SK-N-SH (cell line): ENCODE results near the gene TSHZ2. TPM values are rescaled to one million over a fixed set of nuclear protein-coding genes. Genes with fewer than 3 reads are reported as not detected.

ENCODE experiments used
- CTCF ChIA-PET: fragments of 300-600, 350-600 bp; formaldehyde crosslinking; extraction: SDS; loops from one replicate; lab custom pipeline; 2021; lab: Yijun Ruan, JAX
- POLR2A ChIA-PET: fragments of 350-600 bp; sonication (Branson Sonifier 250); formaldehyde crosslinking; extraction: SDS; loops from one replicate; lab custom pipeline; 2020; ENCODE audit warnings: antibody characterized with exemption, inconsistent platforms; lab: Yijun Ruan, JAX
- DNase-seq: peaks from one replicate; pipeline ENCODE4 v3.0.0; 2012
- H2AFZ ChIP-seq: fragments of 200-600 bp; sonication (generic); 2 replicates; pipeline ENCODE4 v1.8.1; 2016; ENCODE audit warnings: antibody characterized with exemption, mild to moderate bottlenecking, low read depth
- H3F3A ChIP-seq: fragments of 200-600 bp; sonication (generic); replicated peaks from 2 replicates; pipeline ENCODE3; 2016; ENCODE audit warnings: antibody characterized with exemption, mild to moderate bottlenecking; ENCODE audit not compliant: insufficient read depth
- H3K27ac ChIP-seq, 2 experiments: fragments of 200-500 bp in 1 of 2; fragments of 200-600 bp in 1 of 2; sonication (Bioruptor generic) in 1 of 2; sonication (generic), shearing (Covaris generic) in 1 of 2; 2 replicates each; pipeline versions ENCODE4 v1.5.1 to v1.6.1; 2014 to 2016; ENCODE audit warnings: low read depth in 2 of 2, inconsistent platforms in 1 of 2, low read length in 1 of 2, mild to moderate bottlenecking in 1 of 2, mixed read lengths in 1 of 2
- H3K27me3 ChIP-seq: fragments of 200-600 bp; sonication (generic), shearing (Covaris generic); 2 replicates; pipeline ENCODE4 v1.6.1; 2016; ENCODE audit warnings: mixed run types; ENCODE audit not compliant: insufficient read depth
- H3K36me3 ChIP-seq, 2 experiments: fragments of 200-500 bp in 1 of 2; fragments of 200-600 bp in 1 of 2; sonication (Bioruptor generic) in 1 of 2; sonication (generic) in 1 of 2; replicated peaks in 1 of 2; 2 replicates each; pipeline versions ENCODE3 to v1.5.1; 2014 to 2016; ENCODE audit warnings: low read length in 1 of 2, mild to moderate bottlenecking in 1 of 2; ENCODE audit not compliant: insufficient read depth in 2 of 2, control insufficient read depth in 1 of 2
- H3K4me1 ChIP-seq, 2 experiments: fragments of 200-500 bp in 1 of 2; fragments of 200-600 bp in 1 of 2; sonication (Bioruptor generic) in 1 of 2; sonication (generic), shearing (Covaris generic) in 1 of 2; 2 replicates each; pipeline versions ENCODE4 v1.5.1 to v1.6.1; 2014 to 2016; ENCODE audit warnings: low read depth in 1 of 2, low read length in 1 of 2, mixed run types in 1 of 2; ENCODE audit not compliant: insufficient read depth in 2 of 2, control insufficient read depth in 1 of 2
- H3K4me2 ChIP-seq: fragments of 200-600 bp; sonication (generic), shearing (Covaris generic); 2 replicates; pipeline ENCODE4 v1.6.1; 2017; ENCODE audit warnings: mixed run types
- H3K4me3 ChIP-seq, 2 experiments: fragments of 200-500 bp in 1 of 2; fragments of 200-600 bp in 1 of 2; sonication (Bioruptor generic) in 1 of 2; sonication (generic), shearing (Covaris generic) in 1 of 2; 2 replicates each; pipeline versions ENCODE4 v1.5.1 to v1.8.1; 2014 to 2016; ENCODE audit warnings: low read depth in 2 of 2, inconsistent platforms in 1 of 2, low read length in 1 of 2, mild to moderate bottlenecking in 1 of 2, mixed read lengths in 1 of 2, moderate library complexity in 1 of 2
- H3K79me2 ChIP-seq: fragments of 200-600 bp; sonication (generic); 2 replicates; pipeline ENCODE4 v1.8.1; 2017; ENCODE audit warnings: mild to moderate bottlenecking; ENCODE audit not compliant: insufficient read depth
- H3K9ac ChIP-seq: fragments of 200-600 bp; sonication (generic); 2 replicates; pipeline ENCODE4 v1.6.1; 2017; ENCODE audit warnings: mixed run types
- H3K9me2 ChIP-seq: fragments of 200-600 bp; sonication (generic); 2 replicates; pipeline ENCODE4 v1.6.1; 2017; ENCODE audit warnings: mixed run types
- H3K9me3 ChIP-seq: fragments of 200-600 bp; sonication (generic); 2 replicates; pipeline ENCODE4 v1.6.1; 2017; ENCODE audit warnings: mixed run types, mild to moderate bottlenecking, moderate library complexity
- H4K20me1 ChIP-seq: fragments of 200-600 bp; sonication (generic); 2 replicates; pipeline ENCODE4 v1.6.1; 2017; ENCODE audit warnings: mild to moderate bottlenecking, mixed run types; ENCODE audit not compliant: insufficient read depth
- CHD2 ChIP-seq: fragments of 150-350 bp; IDR thresholded peaks from 2 replicates; pipeline ENCODE4 v1.6.1; 2018; ENCODE audit warnings: low read length; ENCODE audit not compliant: partially characterized antibody
- CTCF ChIP-seq: fragments of 200-600 bp; sonication (generic); IDR thresholded peaks from 2 replicates; pipeline ENCODE4 v1.6.1; 2017; ENCODE audit warnings: antibody characterized with exemption, mild to moderate bottlenecking, moderate library complexity
- EP300 ChIP-seq, 2 experiments: IDR thresholded peaks; 2 replicates each; pipeline versions ENCODE4 v1.4.0 to v1.6.1; 2012; ENCODE audit warnings: borderline replicate concordance in 1 of 2, low read depth in 1 of 2, low read length in 1 of 2
- FOSL2 ChIP-seq: IDR thresholded peaks from 2 replicates; pipeline ENCODE4 v1.4.0; 2012; ENCODE audit warnings: low read depth, mild to moderate bottlenecking, moderate library complexity, borderline replicate concordance
- FOXJ3 ChIP-seq: sonication (generic); formaldehyde crosslinking; IDR thresholded peaks from 2 replicates; pipeline ENCODE4 v1.5.1; 2020; ENCODE audit warnings: mild to moderate bottlenecking, missing genetic modification reagents
- GABPA ChIP-seq: IDR thresholded peaks from 2 replicates; pipeline ENCODE4 v1.4.0; 2012; ENCODE audit warnings: low read depth, mild to moderate bottlenecking
- PBX3 ChIP-seq: IDR thresholded peaks from 2 replicates; pipeline ENCODE4; 2012
- RAD21 ChIP-seq: IDR thresholded peaks from 2 replicates; pipeline ENCODE4 v1.6.1; 2012; ENCODE audit warnings: mild to moderate bottlenecking, low read length
- REST ChIP-seq: IDR thresholded peaks from 2 replicates; pipeline ENCODE4 v1.6.1; 2012; ENCODE audit warnings: mild to moderate bottlenecking, low read depth, low read length, moderate library complexity
- RXRA ChIP-seq: IDR thresholded peaks from 2 replicates; pipeline ENCODE4 v1.4.0; 2012; ENCODE audit warnings: low read depth, mild to moderate bottlenecking, borderline replicate concordance
- SIN3A ChIP-seq: IDR thresholded peaks from 2 replicates; pipeline ENCODE4 v1.6.1; 2012; ENCODE audit warnings: low read depth, mild to moderate bottlenecking, low read length, moderate library complexity, borderline replicate concordance
- TAF1 ChIP-seq: IDR thresholded peaks from 2 replicates; pipeline ENCODE4 v1.6.1; 2012; ENCODE audit warnings: low read depth, mild to moderate bottlenecking, low read length, moderate library complexity, borderline replicate concordance
- USF1 ChIP-seq: IDR thresholded peaks from 2 replicates; pipeline ENCODE4 v1.4.0; 2012; ENCODE audit warnings: low read depth, borderline replicate concordance
- USF2 ChIP-seq: fragments of 150-350 bp; IDR thresholded peaks from 2 replicates; pipeline ENCODE4 v1.6.1; 2017; ENCODE audit warnings: antibody characterized with exemption, low read length, low read depth, borderline replicate concordance
- YY1 ChIP-seq: IDR thresholded peaks from 2 replicates; pipeline ENCODE4 v1.4.0; 2012; ENCODE audit warnings: low read depth, mild to moderate bottlenecking
- WGBS: methylation state at CpG from one replicate; pipeline ENCODE4 v1.1.6; 2017; ENCODE audit warnings: low lambda C conversion rate; 5-methylcytosine and 5-hydroxymethylcytosine counted together
- polyA plus RNA-seq, 3 experiments: library from polyadenylated mRNA; depleted of rRNA; stranded (reverse); fragments of >200 nt; gene quantifications; 2 replicates each; pipeline ENCODE4 v1.2.3, GENCODE V29; 2012

The TSHZ2 gene
- polyA plus RNA-seq, 1 of the 3 experiments (the other 2 are of a cell fraction): 0.13 TPM

GRCh38 chr20:53299831-53300230 lies 327.7 kb downstream of the TSHZ2 start:
- WGBS: 35% methylated on average over 4 of the region's 4 CpGs
- H3K9me2 ChIP-seq: no peaks in the 10 kb centered on the region
- TF ChIP-seq REST (no peak), FOXJ3 (CRISPR knock-in tag) (no peak), PBX3 (no peak), RAD21 (no peak), CTCF (no peak), FOSL2 (no peak), EP300 (IDR thresholded peaks at IDR 0.05; ENCODE audit: borderline replicate concordance in 1 of 2, low read depth in 1 of 2, low read length in 1 of 2) (no peak), RXRA (no peak), SIN3A (no peak), CHD2 (no peak), USF1 (no peak), GABPA (no peak), USF2 (no peak), YY1 (no peak), TAF1 (no peak)
- ChIA-PET CTCF (no interaction called here), POLR2A (no interaction called here)
- H3K27me3 ChIP-seq: no peaks in the 10 kb centered on the region
- H3K9ac ChIP-seq: no peak overlapping the region
- no peaks in the 10 kb centered on the region for H4K20me1 ChIP-seq
- H3K4me2 ChIP-seq: no peak overlapping the region
- H2AFZ ChIP-seq: no peak overlapping the region
- no peaks in the 10 kb centered on the region for H3F3A ChIP-seq
- H3K4me1 ChIP-seq: no peaks in the 10 kb centered on the region
- no peaks in the 10 kb centered on the region for H3K9me3 ChIP-seq
- H3K27ac ChIP-seq: no peak overlapping the region
- no peaks in the 10 kb centered on the region for H3K36me3 ChIP-seq
- no peak overlapping the region for H3K4me3 ChIP-seq
- DNase-seq: no peak
- H3K79me2 ChIP-seq: no peaks in the 10 kb centered on the region
